K562 (cell line): Measurements from ENCODE around the gene GJB2. TPM values are rescaled to one million over a fixed set of nuclear protein-coding genes. Genes with fewer than 3 reads are reported as not detected.
A peak's percentile ranks its signal among the peaks of the same experiment; 100 is the strongest.

Source experiments
- CBFB ChIP-seq: sonication (generic); formaldehyde crosslinking; IDR thresholded peaks from 2 replicates; pipeline ENCODE4 v1.4.0; 2020; ENCODE audit warnings: mild to moderate bottlenecking, missing genetic modification reagents
- CXXC5 ChIP-seq: fragments of 250-450 bp; sonication (Bioruptor Pico); IDR thresholded peaks from 2 replicates; pipeline ENCODE4 v1.8.0; 2022; ENCODE audit warnings: inconsistent platforms, mild to moderate bottlenecking, moderate library complexity
- GATA2 ChIP-seq: sonication (generic); formaldehyde crosslinking; IDR thresholded peaks from 2 replicates; pipeline ENCODE4 v1.4.0; 2020; ENCODE audit warnings: mild to moderate bottlenecking, missing genetic modification reagents
- KDM1A ChIP-seq, 2 experiments: fragments of 450-650 bp; IDR thresholded peaks; 2 replicates each; pipeline ENCODE4 v1.6.1; 2016; ENCODE audit warnings: mild to moderate bottlenecking in 2 of 2
- LEF1 ChIP-seq: fragments of 450-650 bp; IDR thresholded peaks from 2 replicates; pipeline ENCODE4 v1.6.1; 2016; ENCODE audit warnings: mild to moderate bottlenecking
- MEF2A ChIP-seq: IDR thresholded peaks from 2 replicates; pipeline ENCODE4 v1.6.1; 2011; ENCODE audit warnings: low read depth, mild to moderate bottlenecking, low read length, moderate library complexity; ENCODE audit not compliant: control insufficient read depth
- MGA ChIP-seq: fragments of 450-650 bp; IDR thresholded peaks from 2 replicates; pipeline ENCODE4 v1.6.1; 2016; ENCODE audit warnings: mild to moderate bottlenecking, moderate library complexity
- TAF7 ChIP-seq: fragments of 450-650 bp; IDR thresholded peaks from 2 replicates; pipeline ENCODE4 v1.6.1; 2016; ENCODE audit warnings: missing genetic modification characterization, missing compliant biosample characterization
- TBL1XR1 ChIP-seq, 2 experiments: IDR thresholded peaks; 2 replicates each; pipeline ENCODE4 v1.6.1; 2012; ENCODE audit warnings: improper control_type of control experiment in 2 of 2, low read length in 2 of 2, mild to moderate bottlenecking in 1 of 2
- ZBTB11 ChIP-seq, 3 experiments: fragments of 200-800 bp in 1 of 3; fragments of 250-450 bp in 1 of 3; fragments of 450-650 bp in 1 of 3; sonication (Bioruptor Pico) in 1 of 3; sonication (Bioruptor generic) in 1 of 3; formaldehyde crosslinking in 1 of 3; IDR thresholded peaks; 2 replicates each; pipeline versions ENCODE4 v1.6.1 to v1.8.0; 2016 to 2022; ENCODE audit warnings: mild to moderate bottlenecking in 2 of 3, missing genetic modification characterization in 2 of 3, missing compliant biosample characterization in 1 of 3, moderate library complexity in 1 of 3
- polyA plus RNA-seq, 8 experiments: library from polyadenylated mRNA; depleted of rRNA in 4 of 8; stranded (reverse) in 5 of 8; unstranded in 3 of 8; fragments of >200 nt; fragmentation: Nextera tagmentation in 2 of 8; fragmentation: Illumina TruSeq in 1 of 8; extraction: Ambion mirVana in 2 of 8; extraction: Trizol in 1 of 8; gene quantifications; 2 replicates each; pipeline versions ENCODE4 v1.2.1 to v1.2.3, GENCODE V29; 2011 to 2014; ENCODE audit warnings: inconsistent platforms in 1 of 8, missing spikeins in 1 of 8
- total RNA-seq, 7 experiments: library from RNA; depleted of rRNA in 6 of 7; stranded (reverse); fragments of >200 nt in 6 of 7; fragmentation: Illumina TruSeq in 2 of 7; extraction: Trizol in 2 of 7; gene quantifications; 2 replicates each; pipeline versions ENCODE4 v1.2.1 to v1.2.3, GENCODE V29; 2011 to 2021; ENCODE audit warnings: low replicate concordance in 1 of 7

The GJB2 gene
- total and polyA plus RNA-seq, 9 of the 15 experiments (the other 6 are each of a cell fraction or from before 2014, with no cell fraction given), result not detected

- no peak for TF ChIP-seq CXXC5 (CRISPR knock-in tag)
- TF ChIP-seq LEF1, result no peak
- no peak for TF ChIP-seq TAF7
- peak in 2 of 3 experiments; percentile 84 to 93; a peak in 4 of 6 replicates for TF ChIP-seq ZBTB11 (CRISPR knock-in tag; IDR thresholded peaks at IDR 0.05)
- no peak for TF ChIP-seq GATA2 (CRISPR knock-in tag)
- TF ChIP-seq MGA, result peak; percentile 71
- TF ChIP-seq CBFB (CRISPR knock-in tag), result no peak
- TF ChIP-seq KDM1A (IDR thresholded peaks at IDR 0.05), result no peak
- TF ChIP-seq TBL1XR1 (IDR thresholded peaks at IDR 0.05; ENCODE audit: low read length in 2 of 2), result no peak
- no peak for TF ChIP-seq MEF2A
These were observed 3.8 kb downstream of the GJB2 start (continued) for GRCh38 chr13:20188667-20189553.
